CD14-positive monocyte (primary cell): ENCODE results near the gene PER2. TPM values are rescaled to one million over a fixed set of nuclear protein-coding genes. Genes with fewer than 3 reads are reported as not detected.

Source experiments
- DNase-seq, 3 donors: peaks; one replicate each; pipeline ENCODE4 v3.0.0-alpha.2; 2011 to 2022
- H2AFZ ChIP-seq: 2 replicates; pipeline ENCODE4 v1.6.0; 2012; ENCODE audit warnings: mild to moderate bottlenecking, low read depth, low read length, inconsistent platforms; ENCODE audit not compliant: insufficient read depth, poor library complexity, severe bottlenecking
- H3K27ac ChIP-seq, 2 donors: 1 replicate in 1 of 2; 2 replicates in 1 of 2; pipeline ENCODE4 v1.5.1; 2012 to 2013; ENCODE audit warnings: low read length in 2 of 2, control low read depth in 1 of 2, inconsistent platforms in 1 of 2, low read depth in 1 of 2, mild to moderate bottlenecking in 1 of 2
- H3K27me3 ChIP-seq, 2 donors: one replicate each; pipeline versions ENCODE4 v1.6.0 to v1.6.1; 2011 to 2013; ENCODE audit warnings: low read length in 2 of 2; ENCODE audit not compliant: control insufficient read depth in 2 of 2, insufficient read depth in 2 of 2
- H3K36me3 ChIP-seq, 2 donors: replicated peaks in 1 of 2; 1 replicate in 1 of 2; 2 replicates in 1 of 2; pipeline versions ENCODE4 v1.5.1 to v1.6.1; 2012 to 2013; ENCODE audit warnings: low read length in 2 of 2, control low read depth in 1 of 2, inconsistent platforms in 1 of 2, mild to moderate bottlenecking in 1 of 2; ENCODE audit not compliant: insufficient read depth in 2 of 2, control insufficient read depth in 1 of 2
- H3K4me1 ChIP-seq, 2 donors: 1 replicate in 1 of 2; 2 replicates in 1 of 2; pipeline versions ENCODE4 v1.5.1 to v1.6.1; 2012 to 2013; ENCODE audit warnings: low read length in 2 of 2, control low read depth in 1 of 2, inconsistent platforms in 1 of 2, mild to moderate bottlenecking in 1 of 2, moderate library complexity in 1 of 2; ENCODE audit not compliant: insufficient read depth in 2 of 2, control insufficient read depth in 1 of 2
- H3K4me2 ChIP-seq: replicated peaks from 2 replicates; pipeline ENCODE3; 2012; ENCODE audit warnings: low read length, moderate library complexity, mild to moderate bottlenecking; ENCODE audit not compliant: poor library complexity, severe bottlenecking; ENCODE audit errors: extremely low read depth
- H3K4me3 ChIP-seq, 3 experiments: fragments of 200-600 bp in 1 of 3; sonication (generic) in 1 of 3; replicated peaks in 1 of 3; 1 replicate in 2 of 3; 2 replicates in 1 of 3; pipeline ENCODE4 v1.5.1; 2011 to 2013; ENCODE audit warnings: low read length in 3 of 3, mild to moderate bottlenecking in 3 of 3, control low read depth in 2 of 3, low read depth in 2 of 3, inconsistent platforms in 1 of 3, moderate library complexity in 1 of 3
- H3K79me2 ChIP-seq: 2 replicates; pipeline ENCODE4 v1.6.0; 2012; ENCODE audit warnings: mild to moderate bottlenecking, control low read depth, inconsistent platforms, low read length, moderate library complexity; ENCODE audit not compliant: insufficient read depth
- H3K9ac ChIP-seq: 2 replicates; pipeline ENCODE4 v1.6.0; 2017; ENCODE audit warnings: low read length, mild to moderate bottlenecking; ENCODE audit not compliant: insufficient read depth, poor library complexity, severe bottlenecking
- H3K9me3 ChIP-seq, 2 donors: replicated peaks in 1 of 2; 1 replicate in 1 of 2; 2 replicates in 1 of 2; pipeline versions ENCODE4 v1.5.1 to v1.6.1; 2012 to 2013; ENCODE audit warnings: low read length in 2 of 2, control low read depth in 1 of 2; ENCODE audit not compliant: control insufficient read depth in 1 of 2, insufficient read depth in 1 of 2
- H4K20me1 ChIP-seq: 2 replicates; pipeline ENCODE4 v1.6.0; 2012; ENCODE audit warnings: mild to moderate bottlenecking, low read length, control low read depth, moderate library complexity; ENCODE audit not compliant: insufficient read depth
- H3K27ac Mint-ChIP-seq, 7 donors: one replicate each; pipeline ENCODE4 v1.8.0; 2020; ENCODE audit warnings: mild to moderate bottlenecking in 7 of 7, mixed read lengths in 7 of 7, moderate library complexity in 6 of 7, inconsistent platforms in 2 of 7
- H3K27me3 Mint-ChIP-seq, 3 donors: one replicate each; pipeline ENCODE4 v1.8.0; 2021 to 2022; ENCODE audit warnings: low read depth in 3 of 3, mild to moderate bottlenecking in 3 of 3, mixed read lengths in 3 of 3, moderate library complexity in 3 of 3, inconsistent platforms in 1 of 3
- H3K36me3 Mint-ChIP-seq, 2 donors: one replicate each; pipeline ENCODE4 v1.8.0; 2020; ENCODE audit warnings: mixed read lengths in 2 of 2, inconsistent platforms in 1 of 2, mild to moderate bottlenecking in 1 of 2
- H3K4me1 Mint-ChIP-seq: one replicate; pipeline ENCODE4 v1.8.0; 2020; ENCODE audit warnings: mild to moderate bottlenecking, mixed read lengths
- H3K4me3 Mint-ChIP-seq, 2 donors: one replicate each; pipeline ENCODE4 v1.8.0; 2020; ENCODE audit warnings: mild to moderate bottlenecking in 2 of 2, mixed read lengths in 2 of 2, moderate library complexity in 1 of 2
- H3K9me3 Mint-ChIP-seq, 7 donors: one replicate each; pipeline ENCODE4 v1.8.0; 2020 to 2022; ENCODE audit warnings: mixed read lengths in 7 of 7, mild to moderate bottlenecking in 6 of 7, moderate library complexity in 6 of 7, inconsistent platforms in 2 of 7
- CTCF ChIP-seq: fragments of 200-600 bp; IDR thresholded peaks from one replicate; pipeline ENCODE4 v1.8.0; 2022; ENCODE audit warnings: antibody characterized with exemption, mild to moderate bottlenecking
- WGBS: methylation state at CpG from one replicate; pipeline ENCODE4 v1.1.5; 2013; ENCODE audit warnings: missing lambda C conversion rate; ENCODE audit not compliant: insufficient coverage; 5-methylcytosine and 5-hydroxymethylcytosine counted together
- intact Hi-C, 2 donors: fragments of 100-400 bp; cut with micrococcal nuclease; formaldehyde crosslinking; loops; one replicate each; pipeline versions ENCODE4 v1.15.0 to v1.15.1; 2023
- polyA plus RNA-seq, 3 donors: library from polyadenylated mRNA; depleted of rRNA in 1 of 3; unstranded in 2 of 3; stranded (reverse) in 1 of 3; fragments of 300-500 nt in 2 of 3; fragments of >200 nt in 1 of 3; fragmentation: Illumina TruSeq in 2 of 3; gene quantifications; 1 replicate in 2 of 3; 2 replicates in 1 of 3; pipeline ENCODE4 v1.2.3, GENCODE V29; 2012 to 2021

The PER2 gene
- polyA plus RNA-seq, 3 donors: 1.6 to 5.6 (median 3.1) TPM

- 83% methylated on average over 6 of the region's 13 CpGs for WGBS
- Histone ChIP-seq H3K36me3 (peaks cover 75 to 88% of the 10 kb centered on the region in 2 donors), H3K4me2 (no peak overlapping the region), H3K4me1 (peaks cover 13 to 15% of the 10 kb centered on the region in 2 donors), H3K9ac (no peak overlapping the region), H4K20me1 (no peaks in the 10 kb centered on the region), H3K9me3 (no peaks in the 10 kb centered on the region), H3K4me3 (no peak overlapping the region), H3K27me3 (no peaks in the 10 kb centered on the region), H2AFZ (no peak overlapping the region), H3K79me2 (no peaks in the 10 kb centered on the region), H3K27ac (no peak overlapping the region)
- H3K27ac Mint-ChIP-seq: no peak overlapping the region
- H3K9me3 Mint-ChIP-seq: peaks cover 0 to 5% (median 0%) of the 10 kb centered on the region in 7 donors
- peaks cover 77 to 93% of the 10 kb centered on the region in 2 donors for H3K36me3 Mint-ChIP-seq
- peaks cover 21% of the 10 kb centered on the region for H3K4me1 Mint-ChIP-seq
- TF ChIP-seq CTCF: no peak
- no peak overlapping the region for H3K4me3 Mint-ChIP-seq
- no peaks in the 10 kb centered on the region for H3K27me3 Mint-ChIP-seq
- no peak for DNase-seq
- intact Hi-C loops: no loop called here
These were observed 17.3 kb downstream of the PER2 start for GRCh38 chr2:238271061-238271554.

- H3K4me3 ChIP-seq: no peak overlapping the region
- peaks cover 13 to 15% of the 10 kb centered on the region in 2 donors for H3K4me1 ChIP-seq
- intact Hi-C loops: no loop called here
- Mint-ChIP-seq H3K9me3 (peaks cover 0 to 5% (median 0%) of the 10 kb centered on the region in 7 donors), H3K36me3 (peaks cover 76 to 91% of the 10 kb centered on the region in 2 donors), H3K27me3 (no peaks in the 10 kb centered on the region), H3K27ac (no peak overlapping the region), H3K4me3 (no peak overlapping the region), H3K4me1 (peaks cover 21% of the 10 kb centered on the region)
- no peak overlapping the region for H3K9ac ChIP-seq
- H3K27ac ChIP-seq: no peak overlapping the region
- no peaks in the 10 kb centered on the region for H3K79me2 ChIP-seq
- peaks cover 70 to 88% of the 10 kb centered on the region in 2 donors for H3K36me3 ChIP-seq
- no peak for TF ChIP-seq CTCF
- H4K20me1 ChIP-seq: no peaks in the 10 kb centered on the region
- no peaks in the 10 kb centered on the region for H3K27me3 ChIP-seq
- WGBS: 98% methylated on average over 8 of the region's 9 CpGs
- H3K4me2 ChIP-seq: no peak overlapping the region
- no peak for DNase-seq
- H3K9me3 ChIP-seq: no peaks in the 10 kb centered on the region
- no peak overlapping the region for H2AFZ ChIP-seq
These were observed 17.8 kb downstream of the PER2 start for GRCh38 chr2:238270606-238271005.
